GM18520 (cell line): ENCODE measurements around the gene EPN2.
A peak's percentile ranks its signal among the peaks of the same experiment; 100 is the strongest.
"Not testable (repeated sequence)": the region's sequence is repeated elsewhere in the genome, so short reads cannot be mapped to it uniquely, and the experiment has no call there.

Experiments used
- ATAC-seq: cut with Tn5 transposase; IDR thresholded peaks from one replicate; pipeline ENCODE4 v1.9.1; 2021; ENCODE audit not compliant: unreplicated experiment

EPN2 gene

DNA sequence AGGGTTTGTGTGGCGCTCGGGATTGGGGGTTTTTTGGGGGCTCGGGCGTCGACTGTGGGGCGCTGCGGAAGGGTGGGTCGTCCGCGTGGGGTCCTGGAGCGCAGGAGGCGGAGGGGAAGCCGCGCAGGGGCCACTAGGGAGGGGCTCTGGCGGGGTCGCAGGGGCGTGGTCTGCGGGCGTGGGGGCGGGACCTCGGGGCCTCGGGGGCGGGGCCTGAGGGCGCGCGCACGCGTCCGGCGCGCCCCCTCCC is at the start of gene EPN2:
Gene EPN2, plus strand, starts transcription at position 228 of the 250 bp plus-strand sequence. CDS start 45,754 bp downstream, outside the sequence.
- not testable (repeated sequence) for ATAC-seq

DNA sequence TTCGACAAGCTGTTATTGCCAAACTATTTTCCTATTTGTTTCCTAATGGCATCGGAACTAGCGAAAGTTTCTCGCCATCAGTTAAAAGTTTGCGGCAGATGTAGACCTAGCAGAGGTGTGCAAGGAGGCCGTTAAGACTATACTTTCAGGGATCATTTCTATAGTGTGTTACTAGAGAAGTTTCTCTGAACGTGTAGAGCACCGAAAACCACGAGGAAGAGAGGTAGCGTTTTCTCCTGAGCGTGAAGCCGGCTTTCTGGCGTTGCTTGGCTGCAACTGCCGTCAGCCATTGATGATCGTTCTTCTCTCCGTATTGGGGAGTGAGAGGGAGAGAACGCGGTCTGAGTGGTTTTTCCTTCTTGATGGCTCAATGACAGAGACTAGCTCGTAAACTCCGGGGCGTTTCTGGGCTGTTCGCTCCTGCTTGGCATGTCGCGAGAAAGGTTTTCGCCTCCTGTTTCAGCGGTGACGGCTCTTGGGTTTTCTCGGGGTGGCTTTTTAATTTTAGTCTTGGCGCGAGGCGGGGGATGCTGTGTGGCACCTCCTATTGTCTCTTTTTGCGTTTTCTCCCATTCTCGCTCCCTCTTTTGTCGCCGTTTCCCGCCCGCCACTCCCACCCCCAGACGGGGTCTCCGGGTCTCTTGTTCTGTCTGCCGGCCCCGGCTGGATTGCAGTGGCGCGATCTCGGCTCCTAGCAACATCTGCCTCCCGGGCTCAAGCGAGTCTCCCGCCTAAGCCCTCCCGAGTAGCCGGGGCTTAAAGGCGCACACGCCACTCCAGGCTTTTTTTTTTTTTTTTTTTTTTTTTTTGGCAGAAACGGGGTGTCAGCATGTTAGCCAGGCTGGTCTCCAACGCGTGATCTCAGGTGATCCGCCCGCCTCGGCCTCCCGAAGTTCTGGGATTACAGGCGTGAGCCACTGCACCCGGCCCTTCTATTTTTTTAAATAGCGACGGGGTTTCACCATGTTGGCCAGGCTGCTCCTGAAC is 49.0 kb upstream of the EPN2 start:
- ATAC-seq = peak; percentile 24

DNA sequence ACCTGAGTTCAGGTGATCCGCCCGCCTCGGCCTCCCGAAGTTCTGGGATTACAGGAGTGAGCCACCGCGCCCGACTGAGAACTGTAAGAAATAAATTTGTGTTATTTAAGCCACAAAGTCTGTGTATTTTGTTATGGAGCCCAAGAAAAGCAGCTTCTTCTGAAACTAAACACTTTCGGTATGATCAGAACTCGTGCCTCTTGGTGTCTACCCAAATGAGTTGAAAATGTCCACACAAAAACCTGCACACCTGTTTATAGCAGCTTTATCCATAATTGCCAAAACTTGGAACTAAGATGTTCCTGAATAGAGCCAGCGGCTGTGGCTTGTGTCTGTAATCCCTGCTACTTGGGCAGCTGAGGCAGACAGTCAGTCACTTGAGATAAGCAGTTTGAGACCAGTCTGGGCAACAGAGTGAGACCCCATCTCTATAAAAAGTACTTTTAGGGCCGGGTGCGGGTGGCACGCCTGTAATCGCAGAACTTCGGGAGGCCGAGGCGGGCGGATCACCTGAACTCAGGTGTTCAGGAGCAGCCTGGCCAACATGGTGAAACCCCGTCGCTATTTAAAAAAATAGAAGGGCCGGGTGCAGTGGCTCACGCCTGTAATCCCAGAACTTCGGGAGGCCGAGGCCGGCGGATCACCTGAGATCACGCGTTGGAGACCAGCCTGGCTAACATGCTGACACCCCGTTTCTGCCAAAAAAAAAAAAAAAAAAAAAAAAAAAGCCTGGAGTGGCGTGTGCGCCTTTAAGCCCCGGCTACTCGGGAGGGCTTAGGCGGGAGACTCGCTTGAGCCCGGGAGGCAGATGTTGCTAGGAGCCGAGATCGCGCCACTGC is 48.1 kb upstream of the EPN2 start:
- ATAC-seq = peak; percentile 47

DNA sequence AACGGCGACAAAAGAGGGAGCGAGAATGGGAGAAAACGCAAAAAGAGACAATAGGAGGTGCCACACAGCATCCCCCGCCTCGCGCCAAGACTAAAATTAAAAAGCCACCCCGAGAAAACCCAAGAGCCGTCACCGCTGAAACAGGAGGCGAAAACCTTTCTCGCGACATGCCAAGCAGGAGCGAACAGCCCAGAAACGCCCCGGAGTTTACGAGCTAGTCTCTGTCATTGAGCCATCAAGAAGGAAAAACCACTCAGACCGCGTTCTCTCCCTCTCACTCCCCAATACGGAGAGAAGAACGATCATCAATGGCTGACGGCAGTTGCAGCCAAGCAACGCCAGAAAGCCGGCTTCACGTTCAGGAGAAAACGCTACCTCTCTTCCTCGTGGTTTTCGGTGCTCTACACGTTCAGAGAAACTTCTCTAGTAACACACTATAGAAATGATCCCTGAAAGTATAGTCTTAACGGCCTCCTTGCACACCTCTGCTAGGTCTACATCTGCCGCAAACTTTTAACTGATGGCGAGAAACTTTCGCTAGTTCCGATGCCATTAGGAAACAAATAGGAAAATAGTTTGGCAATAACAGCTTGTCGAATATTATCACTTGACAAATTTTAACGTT is 47.3 kb upstream of the EPN2 start:
- not testable (repeated sequence) for ATAC-seq

DNA sequence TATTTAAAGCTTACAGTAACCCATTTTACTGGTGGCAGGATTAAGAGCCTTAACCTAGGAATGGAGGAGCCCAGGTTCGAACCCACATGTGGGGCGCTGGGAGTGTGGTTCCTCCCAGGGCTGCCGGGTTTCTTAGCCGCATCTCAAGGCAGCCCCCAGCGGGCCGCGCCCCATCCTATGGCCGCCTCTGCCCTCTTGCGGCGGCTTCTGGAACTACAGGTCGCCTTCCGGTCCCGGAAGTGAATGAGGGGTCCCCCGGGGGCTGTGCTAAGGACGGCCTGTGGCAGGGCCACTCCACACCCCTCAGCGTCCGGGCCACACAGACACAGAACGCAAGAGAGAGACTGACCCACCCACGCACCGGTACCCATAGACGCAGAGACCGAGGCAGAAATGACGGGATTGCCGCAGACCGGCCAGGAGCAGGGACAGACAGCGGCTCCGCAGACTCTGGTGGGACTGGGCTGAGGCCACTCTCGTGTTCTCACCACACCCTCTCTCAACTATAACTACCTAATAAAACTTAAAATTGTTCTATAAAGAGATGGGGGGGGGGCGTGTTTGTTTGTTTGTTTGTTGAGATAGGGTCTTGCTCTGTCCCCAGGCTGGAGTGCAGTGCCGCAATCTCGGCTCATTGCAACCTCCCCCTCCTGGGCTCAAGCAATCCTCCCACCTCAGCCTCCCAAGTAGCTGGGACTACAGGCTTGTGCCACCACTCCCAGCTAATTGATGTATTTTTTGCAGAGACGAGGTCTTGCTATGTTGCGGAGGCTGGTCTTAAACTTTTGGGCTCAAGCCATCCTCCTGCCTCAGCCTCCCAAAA is 40.6 kb upstream of the EPN2 start:
- ATAC-seq = peak; percentile 81

DNA sequence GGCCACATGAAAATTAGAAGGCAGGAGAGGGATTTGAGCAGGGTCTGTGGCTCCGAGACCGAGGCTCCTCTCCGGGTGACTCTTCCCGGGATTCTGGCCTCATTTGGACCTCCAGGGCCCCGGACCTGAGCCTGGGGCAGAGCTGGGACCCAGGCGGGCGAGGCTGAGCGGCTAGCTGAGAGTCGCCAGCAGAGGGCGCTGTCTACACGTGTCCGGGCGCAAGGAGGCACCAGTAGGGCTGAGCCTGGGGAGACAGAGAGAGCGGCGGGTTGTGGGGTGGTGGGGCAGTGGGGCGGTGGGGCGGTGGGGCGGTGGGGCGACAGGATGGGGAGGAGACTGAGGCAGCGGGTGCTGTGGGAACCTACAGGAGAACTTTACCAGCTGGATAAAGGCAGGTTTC is 34.7 kb upstream of the EPN2 start:
- peak; percentile 73 for ATAC-seq

DNA sequence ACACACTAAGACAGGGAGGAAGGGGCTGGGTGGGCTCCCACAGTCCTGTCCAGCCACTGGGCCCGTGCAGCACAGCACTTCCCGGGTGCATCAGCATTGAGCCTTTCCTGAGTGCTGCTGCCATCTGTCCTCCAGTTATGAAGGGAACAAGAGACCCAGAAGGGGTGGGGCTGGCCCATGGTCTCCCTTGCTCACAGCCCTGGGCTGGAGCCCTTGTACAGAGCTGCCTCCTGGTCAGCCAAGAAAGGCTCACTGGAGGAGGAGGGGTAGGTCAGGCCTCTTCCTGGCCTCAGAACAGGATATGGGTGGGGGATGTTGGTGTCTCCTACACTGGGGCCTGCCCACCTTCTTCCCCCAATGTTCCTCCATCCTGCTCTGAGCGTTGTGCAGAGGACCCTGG is 33.7 kb upstream of the EPN2 start:
- ATAC-seq = not testable (repeated sequence)

DNA sequence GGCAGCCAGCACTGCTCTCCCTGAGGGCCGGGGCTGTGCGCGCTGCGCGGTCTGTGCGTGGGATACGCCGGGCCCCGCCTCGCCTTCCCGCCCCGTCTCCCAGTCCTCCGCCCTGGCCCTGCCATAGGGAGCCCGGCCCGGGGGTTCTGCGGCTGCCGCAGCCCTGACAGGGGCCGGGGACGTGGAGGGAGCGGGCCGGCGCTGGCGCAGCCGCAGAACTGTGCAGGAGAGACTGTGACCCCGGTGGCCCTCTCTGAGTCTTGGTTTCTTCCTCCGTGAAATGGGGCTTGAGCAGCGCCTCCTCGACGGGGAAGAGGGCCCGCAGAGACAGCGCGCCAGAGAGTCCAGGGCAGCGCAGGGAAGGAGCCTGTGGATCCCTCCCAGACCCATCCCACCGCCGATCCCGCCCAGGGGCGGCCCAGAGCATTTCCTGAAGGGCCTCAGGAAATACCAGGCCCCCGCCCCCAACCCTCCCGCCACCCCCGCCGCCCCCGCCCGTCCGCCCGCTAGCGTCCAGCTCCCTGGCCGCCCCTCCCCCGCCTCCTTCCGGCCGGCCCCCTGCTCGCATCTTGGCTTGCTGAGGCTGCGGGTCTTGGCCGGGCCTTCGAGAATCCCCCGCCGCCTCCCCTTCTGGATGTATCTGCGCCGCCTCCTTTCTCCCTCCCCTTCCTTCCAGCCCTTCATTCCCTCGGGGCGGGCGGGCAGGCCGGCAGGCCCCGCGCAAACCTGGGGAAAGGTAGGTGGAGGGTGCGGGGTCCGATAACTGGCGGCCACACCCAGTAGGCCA is 21.9 kb upstream of the EPN2 start:
- not testable (repeated sequence) for ATAC-seq

DNA sequence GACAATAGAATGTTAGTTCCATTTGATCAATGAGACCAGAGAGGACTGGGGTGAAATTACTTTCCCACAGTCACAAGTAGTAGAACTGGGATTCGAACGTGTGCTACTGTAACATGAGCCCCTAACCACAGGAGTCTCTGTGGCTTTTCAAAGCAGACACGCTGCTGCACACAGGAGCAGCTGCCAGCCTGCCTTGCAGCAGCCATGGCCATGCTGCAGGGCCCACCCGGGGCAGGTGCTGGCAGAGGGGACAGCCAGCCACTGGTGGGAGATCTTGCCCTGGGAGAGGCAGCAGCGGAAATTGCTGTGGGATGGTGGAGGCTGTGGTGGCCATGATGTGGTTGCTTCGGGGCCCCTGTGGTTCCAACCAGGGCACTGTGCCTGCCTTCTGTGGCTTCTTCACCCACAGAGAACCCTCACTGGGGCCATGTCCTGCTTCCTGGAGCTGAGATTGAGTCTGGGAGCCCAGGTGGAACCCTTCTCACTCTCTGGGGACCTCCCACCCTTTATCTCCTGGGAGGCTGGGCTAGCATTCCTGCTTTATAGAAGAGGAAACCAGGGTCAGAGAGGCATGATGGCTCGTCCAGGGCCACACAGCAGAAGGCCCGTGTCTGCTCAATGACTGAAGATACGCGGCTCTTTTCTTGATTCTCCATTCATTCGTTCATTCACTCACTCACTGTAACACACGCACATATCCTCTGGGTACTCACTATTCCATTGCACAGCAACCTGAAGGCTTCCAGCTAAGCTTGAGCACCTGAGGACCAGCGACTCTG is 20.8 kb upstream of the EPN2 start:
- ATAC-seq = not testable (repeated sequence)

DNA sequence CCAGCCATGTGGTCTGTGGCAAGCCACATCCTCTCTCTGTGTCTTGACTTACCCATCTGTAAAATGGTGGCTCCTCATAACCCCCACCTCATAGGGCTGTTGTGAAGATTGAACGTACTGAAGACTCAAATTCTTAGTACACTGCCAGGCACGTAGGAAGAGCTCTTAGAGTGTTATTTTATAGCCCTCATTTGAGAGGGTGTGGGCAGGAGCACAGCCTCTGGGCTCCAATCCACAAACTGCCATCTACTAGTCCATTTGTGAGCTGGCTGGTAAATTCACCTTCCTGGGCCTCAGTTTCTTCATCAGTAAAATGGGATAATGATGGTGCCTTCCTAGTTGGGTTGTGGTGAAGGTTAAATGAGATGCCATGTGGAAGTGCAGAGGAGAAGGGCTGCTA is 18.3 kb upstream of the EPN2 start:
- ATAC-seq = not testable (repeated sequence)

DNA sequence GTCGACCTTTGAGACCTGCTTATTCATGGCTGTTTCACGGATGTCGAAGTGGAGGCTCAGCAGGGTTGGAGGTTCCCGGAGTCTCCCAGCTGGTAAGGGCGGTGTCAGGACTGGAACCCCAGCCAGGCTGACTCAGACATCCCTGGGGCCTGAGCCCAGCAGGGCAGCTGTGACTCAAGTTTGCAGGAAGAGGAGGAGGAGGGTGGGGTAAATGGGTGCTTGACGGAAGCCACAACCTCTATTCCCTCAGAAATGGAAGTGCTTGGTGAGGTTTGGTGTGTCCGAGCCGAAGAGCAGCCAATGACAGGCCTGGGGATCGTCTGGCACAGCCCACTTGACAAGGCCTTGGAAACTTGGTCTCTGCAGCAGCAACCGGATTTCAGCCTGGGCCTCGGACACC is 17.8 kb upstream of the EPN2 start:
- ATAC-seq = not testable (repeated sequence)

DNA sequence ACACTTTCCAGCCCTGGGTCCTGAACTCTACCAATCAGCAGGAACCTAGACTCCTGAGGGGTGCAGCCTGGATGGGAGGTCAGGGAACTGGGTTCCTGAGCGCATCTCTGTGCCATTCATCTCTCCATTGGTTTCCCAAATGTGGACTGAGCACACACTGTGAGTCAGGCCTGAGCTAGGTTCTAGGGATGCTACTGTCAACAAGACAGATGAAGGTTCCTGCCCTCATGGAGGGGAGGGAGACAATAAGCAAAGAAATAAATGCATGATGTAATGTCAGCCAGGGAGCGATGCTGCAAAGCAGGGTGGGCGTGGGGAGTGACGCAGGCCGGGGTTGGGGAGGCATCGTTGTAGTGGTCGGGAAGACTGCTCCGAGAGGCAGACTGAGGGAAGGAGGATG is 17.0 kb upstream of the EPN2 start:
- ATAC-seq = not testable (repeated sequence)

DNA sequence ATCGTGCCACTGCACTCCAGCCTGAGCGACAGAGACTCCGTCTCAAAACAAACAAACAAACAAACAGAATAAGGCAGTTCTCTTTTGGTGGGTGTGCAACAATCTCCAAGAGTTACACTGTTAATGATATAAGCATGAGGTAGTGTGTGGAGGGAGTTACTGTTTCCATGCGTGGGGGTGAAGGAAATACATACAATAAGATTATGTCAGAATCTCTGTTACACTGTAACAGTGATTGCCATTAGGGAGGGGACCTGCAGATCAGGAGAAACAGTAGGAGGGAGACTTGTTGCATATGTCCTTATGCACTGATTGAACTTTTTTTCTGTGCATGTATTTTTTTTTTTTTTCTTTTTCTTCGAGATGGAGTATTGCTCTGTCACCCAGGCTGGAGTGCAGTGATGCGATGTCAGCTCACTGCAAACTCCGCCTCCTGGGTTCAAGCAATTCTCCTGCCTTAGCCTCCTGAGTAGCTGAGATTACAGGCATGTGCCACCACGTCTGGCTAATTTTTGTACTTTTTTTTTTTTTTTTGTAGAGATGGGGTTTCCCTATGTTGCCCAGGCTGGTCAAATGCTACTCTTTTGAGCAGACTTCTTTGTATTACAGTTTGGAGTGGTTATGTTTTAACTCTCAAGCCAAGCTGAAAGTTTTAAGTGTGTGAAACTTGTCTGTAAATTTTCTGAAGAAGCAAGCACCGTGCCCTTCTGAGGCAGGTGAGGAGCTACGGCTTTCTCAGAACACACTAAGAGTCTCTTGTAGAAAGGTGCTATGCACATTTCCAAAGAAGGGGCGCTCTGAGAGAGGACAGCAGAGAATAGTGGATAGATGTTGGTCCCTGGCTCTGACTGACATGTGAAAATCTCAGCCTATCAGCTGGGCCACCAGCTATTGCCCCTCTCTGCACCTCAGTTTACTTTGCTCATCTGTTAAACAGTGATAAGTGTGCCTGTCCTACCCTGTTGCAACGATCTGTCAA is 10.3 kb upstream of the EPN2 start:
- not testable (repeated sequence) for ATAC-seq

DNA sequence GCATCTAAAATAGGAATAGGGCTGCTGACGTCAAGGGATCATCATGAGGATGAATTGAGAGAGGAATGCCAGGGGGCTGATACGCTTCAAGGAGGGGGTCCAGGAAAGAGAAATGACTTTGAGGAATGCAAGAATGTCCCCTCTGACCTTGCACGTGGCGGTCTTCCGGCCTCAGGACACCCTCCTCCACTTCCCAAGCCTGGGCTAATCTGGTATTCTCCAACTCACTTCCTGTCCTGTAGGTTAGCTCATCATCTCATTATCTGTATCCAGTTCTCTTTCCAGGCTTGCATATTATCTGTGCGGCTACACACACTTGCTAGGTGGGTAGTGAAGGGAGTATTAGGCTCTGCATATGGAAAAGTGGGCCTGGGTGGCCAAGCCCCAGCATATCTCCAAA is 2.5 kb upstream of the EPN2 start:
- not testable (repeated sequence) for ATAC-seq

DNA sequence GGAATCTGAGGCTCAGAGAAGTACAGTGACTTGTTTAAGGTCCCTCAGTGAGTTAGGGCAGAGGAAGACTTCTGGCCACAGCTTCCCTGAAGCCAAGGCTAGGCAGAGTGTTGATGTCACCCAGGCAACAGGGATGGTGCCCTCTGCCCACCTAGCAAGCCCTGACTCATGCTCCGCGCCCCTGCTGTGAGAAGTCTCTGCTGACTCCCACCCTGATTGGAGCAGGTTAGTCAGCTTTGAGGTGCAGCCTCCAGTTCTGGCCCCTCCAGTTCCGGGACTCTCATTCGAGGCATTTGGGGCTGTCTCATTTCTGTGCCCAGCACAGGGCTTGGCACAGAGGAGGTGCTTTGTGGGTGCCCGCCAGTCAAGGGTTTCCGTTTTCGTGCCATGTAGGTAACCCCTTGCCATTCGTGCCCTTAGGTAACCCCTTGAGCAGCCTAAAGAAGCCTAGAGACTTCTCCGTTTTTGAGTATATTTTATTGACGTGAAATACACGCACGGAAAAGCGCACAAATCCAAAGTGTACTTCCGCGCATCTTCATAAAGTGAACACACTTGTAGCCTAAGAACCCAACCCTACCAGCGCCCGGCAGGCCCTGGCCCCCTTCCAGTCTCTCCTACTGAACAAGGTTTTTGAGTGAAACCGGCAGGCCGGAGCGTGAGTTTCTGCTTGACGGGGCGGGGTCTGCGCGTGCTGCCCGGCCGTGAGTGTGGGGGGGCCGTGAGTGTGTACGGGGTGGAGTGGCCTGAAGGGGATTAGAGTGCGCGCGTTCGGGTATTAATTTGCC is 621 bp upstream of the EPN2 start:
- ATAC-seq = peak; percentile 14

DNA sequence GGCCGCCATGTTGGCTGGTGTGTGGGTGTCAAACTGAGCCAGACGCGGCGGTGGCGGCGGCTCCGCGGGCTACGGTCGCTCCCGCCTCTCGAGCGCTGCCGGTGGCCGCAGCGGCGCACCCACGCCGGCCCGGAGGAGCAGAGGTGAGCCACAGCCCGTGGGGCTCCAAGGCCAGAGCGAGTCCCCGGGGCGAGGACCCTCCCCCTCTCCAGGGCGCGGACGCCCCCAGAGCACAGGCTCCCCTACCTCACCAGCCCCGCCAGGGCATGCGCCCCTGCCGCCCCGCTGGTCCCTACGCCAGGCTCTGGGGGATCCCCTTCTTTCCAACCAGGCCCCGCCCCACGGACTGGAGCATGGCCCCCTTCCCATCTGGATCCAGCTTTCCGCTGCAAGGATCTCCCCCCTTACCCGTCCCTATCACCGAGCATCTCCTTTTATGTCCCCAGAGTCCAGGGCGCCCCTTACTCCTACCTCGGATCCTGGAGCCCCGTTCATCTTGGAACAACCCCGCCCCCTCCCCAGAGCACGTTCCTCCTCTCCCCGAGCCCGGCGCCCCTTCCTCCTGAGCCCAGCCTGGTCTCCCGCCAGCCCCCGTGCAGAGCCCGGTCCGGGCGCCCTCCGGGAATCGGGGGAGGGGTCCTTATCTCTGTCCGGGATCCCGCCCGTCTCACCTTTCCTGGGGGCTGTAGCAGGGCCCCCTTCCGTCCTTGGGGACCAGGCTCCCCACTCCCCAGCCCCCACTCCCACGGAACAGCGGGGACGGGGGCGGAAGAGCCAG is 412 bp downstream of the EPN2 start:
- peak; percentile 29 for ATAC-seq
